CD4-positive, alpha-beta T cell treated with Interleukin-6 at 100 ng/mL for 8 hours (primary cell): Measurements from ENCODE around the gene ELAVL1.
A peak's percentile ranks its signal among the peaks of the same experiment; 100 is the strongest.

ENCODE experiments used
- DNase-seq: peaks from one replicate; pipeline ENCODE4 v3.0.0-alpha.2; 2020; ENCODE audit warnings: mixed read lengths, low spot score

Gene ELAVL1

DNA sequence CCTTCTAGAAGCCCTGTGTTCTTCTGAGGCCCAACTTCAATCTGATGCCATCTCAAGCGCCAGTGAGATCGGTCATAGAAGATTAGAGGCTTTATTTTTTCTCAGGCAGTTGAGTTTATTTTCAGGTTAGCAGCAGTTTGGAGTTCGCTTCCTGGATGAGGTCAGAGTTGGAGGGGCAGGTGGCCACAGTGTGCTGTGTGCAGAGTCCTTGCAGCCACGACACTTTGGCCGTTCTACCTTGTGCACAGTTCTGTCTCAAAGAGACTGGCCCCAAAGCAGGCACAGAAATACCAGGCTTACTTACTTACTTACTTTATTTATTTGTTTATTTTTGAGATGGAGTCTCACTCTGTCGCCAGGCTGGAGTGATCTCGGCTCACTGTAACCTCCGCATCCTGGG, 15.9 kb upstream of the ELAVL1 start:
- DNase-seq = no peak

DNA sequence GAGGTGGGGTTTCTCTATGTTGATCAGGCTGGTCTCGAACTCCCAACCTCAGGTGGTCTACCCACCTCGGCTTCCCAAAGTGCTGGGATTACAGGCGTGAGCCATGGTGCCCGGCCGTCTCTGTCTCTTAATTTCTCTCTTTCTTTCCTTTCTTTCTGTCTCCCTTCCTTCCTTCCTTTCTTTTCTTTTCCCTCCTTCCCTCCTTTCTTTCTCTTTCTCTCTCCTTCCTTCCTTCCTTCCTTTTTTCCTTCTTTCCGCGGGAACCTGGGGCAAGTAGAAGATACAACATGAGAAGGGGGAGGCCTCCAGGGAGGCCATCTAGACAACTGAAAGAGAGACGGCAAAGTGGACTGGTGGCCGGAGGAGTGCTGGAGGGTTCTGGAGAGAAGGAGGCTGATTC, 15.2 kb upstream of the ELAVL1 start:
- DNase-seq = no peak

DNA sequence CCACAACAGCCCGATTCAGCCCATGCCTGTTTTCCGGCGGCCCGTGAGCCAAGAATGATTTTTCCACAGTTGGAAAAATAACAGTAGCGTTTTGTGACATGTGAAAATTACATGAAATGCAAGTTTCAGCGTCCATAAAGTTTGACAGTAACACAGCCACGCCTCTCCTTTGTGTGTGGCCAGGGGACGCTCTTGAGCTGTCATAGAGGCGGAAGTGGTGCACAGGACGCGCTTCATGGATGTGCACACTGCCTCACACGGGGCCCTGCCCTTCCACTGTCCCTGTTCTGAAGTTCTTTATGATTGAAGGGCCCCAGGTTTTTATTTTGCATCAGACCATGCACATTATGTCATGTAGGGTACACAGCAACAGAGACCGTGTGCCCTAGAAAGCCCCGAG, 12.4 kb upstream of the ELAVL1 start:
- peak; percentile 29 for DNase-seq

DNA sequence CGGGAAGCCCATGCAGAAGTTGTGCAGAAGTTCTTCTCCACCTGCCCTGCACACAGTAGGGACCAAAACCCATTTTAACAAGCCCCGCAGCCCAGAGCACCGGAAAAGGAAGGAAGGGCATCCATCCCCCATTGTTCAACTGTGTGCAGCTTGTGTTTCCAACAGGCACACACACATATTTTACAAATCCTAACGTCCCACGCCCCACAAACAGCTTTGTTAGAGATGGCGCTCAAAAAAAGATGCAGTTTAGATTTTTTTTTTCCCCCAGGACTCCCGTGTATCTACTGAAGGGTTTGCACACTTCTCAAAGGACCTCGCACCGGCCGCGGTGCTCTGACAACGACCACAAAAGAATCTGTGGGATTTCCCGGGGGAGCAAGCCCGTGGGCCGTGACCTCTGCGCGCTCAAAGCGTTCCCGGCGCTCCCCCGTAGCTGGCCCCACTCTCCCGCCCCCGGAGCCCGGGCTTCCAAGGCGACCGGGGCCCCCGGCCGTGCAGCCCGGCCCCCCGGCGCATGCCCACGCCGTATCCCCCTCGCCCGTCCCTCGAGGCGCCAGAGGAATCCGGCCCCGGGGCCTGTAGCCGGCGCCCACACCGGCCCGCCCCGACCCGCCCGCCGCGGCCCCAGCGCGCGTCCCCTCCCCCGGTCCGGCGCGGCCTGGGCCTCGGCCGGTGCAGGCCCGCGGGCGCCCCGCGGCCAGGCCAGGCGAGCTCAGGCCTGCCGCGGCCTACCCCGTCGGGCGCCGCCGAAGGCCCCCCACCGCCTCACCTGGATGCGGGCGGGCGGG, 523 bp downstream of the ELAVL1 start:
- no peak for DNase-seq

GRCh38 chr19:8004001-8004400, 1.4 kb downstream of the ELAVL1 start:
- DNase-seq = no peak

DNA sequence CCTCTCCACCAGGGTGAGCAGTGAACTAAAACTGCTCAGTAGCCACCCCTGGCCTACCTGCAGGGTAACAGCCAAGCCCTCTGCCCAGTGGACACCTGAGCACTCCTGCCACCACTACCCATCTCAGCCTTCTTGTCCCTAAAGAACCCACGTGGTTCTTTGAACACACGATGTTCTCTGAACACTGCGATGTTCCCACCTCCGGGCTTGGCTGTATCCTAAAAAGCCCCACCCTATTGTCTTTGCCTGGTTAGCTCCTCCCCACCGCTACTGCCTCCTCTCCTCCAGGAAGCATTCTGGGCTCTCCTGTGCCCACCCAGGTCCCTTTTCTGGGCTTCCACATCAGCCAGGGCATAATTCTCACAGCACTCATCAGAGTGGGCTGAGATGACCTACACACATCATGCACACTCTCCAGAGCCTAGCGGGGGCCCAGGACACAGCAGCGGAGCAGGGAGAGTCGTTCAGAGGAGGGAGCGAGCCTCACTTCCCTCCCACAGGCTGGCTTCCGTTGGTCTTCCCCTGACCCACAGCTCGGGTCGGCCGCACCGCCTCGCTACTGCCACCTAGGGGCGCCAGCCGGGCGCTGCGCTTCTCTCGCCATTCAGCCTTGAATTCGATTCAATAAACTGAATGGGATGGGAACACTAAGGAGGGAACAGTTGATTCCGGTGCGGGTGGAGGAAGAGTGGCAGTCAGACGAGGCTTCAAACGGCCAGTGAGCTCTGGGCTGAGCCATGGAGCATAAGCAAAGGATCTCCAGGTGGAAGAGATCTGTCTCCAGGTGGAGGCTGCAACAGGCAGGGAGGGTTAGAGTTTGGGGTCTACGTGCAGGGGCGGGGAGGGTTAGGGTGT, 3.2 kb downstream of the ELAVL1 start:
- DNase-seq = peak; percentile 62

- DNase-seq = no peak
These were observed 3.8 kb downstream of the ELAVL1 start for GRCh38 chr19:8001651-8001994.

DNA sequence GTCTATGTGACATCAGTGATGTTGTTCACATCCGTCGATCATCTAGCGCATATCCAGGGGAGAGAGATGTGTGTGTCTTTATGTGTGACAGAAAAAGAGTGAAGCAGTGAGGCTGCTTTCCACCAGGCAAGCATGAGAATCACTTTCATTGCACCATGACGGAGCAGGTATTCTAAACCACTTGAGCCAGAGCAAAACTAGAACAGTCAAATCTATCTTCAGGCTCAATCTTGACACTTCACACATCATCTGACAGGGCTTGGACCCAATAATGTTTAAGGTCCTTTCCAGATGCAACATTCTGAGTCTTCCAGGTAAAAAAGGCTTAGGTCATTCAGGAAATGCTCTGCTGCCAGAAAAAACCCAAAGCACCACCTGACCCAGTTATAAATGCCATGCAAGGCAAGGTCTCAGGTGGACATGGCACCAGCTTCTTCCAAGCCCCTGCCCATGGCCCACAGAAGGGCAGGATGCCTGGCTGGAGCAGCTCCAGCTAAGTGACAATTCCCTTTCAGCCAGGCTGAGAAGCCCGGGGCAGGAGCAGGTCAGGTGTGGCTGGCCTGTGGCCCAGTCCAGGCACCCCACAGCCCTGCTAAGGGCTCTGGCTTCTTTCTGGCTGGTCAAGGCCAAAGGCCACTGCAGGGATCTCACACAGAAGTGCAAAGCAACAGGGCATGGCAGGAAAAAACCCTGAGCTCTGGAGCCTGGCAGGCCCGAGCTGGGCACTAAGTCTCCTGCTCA, 5.0 kb downstream of the ELAVL1 start:
- no peak for DNase-seq

DNA sequence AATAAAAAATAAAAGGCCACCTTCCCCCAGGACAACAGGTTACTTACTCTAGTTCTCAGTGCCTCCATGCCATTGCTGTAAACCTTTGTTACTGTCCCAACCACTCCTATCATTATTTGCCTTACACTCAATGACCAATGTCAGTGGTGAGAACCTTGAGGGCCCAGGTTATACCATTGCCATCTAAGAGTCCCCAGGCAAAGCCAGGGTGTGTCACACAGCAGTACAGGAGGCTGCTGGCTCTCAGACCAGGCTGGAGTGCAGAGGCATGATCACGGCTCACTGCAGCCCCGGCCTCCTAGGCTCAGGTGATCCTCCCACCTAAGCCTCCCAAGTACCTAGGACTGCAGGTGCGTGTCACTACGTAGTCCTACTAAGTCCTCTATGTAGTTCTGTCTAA, 6.1 kb downstream of the ELAVL1 start:
- no peak for DNase-seq

- DNase-seq = no peak
These were observed 7.5 kb downstream of the ELAVL1 start for GRCh38 chr19:7997809-7998480.

GRCh38 chr19:7996883-7997282, 8.6 kb downstream of the ELAVL1 start:
- DNase-seq = no peak

DNA sequence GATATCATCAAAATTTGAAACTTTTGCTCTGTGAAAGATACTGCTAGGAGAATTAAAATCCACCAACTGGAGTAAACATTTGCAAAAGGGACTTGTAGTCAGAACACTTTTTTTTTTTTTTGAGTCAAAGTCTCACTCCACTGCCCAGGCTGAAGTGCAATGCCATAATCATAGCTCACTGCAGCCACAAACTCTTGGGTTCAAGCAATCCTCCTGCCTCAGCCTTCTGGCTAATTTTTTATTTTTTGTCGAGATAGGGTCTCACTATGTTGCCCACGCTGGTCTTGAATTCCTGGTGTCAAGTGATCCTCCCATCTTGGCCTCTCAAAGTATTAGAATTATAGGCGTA, 9.7 kb downstream of the ELAVL1 start:
- DNase-seq = no peak

GRCh38 chr19:7994928-7995809, 10.3 kb downstream of the ELAVL1 start:
- no peak for DNase-seq

GRCh38 chr19:7994114-7994513, 11.3 kb downstream of the ELAVL1 start:
- no peak for DNase-seq

- DNase-seq = no peak
These were observed 11.9 kb downstream of the ELAVL1 start for GRCh38 chr19:7993560-7993959.

GRCh38 chr19:7992575-7992974, 12.9 kb downstream of the ELAVL1 start:
- DNase-seq = no peak

DNA sequence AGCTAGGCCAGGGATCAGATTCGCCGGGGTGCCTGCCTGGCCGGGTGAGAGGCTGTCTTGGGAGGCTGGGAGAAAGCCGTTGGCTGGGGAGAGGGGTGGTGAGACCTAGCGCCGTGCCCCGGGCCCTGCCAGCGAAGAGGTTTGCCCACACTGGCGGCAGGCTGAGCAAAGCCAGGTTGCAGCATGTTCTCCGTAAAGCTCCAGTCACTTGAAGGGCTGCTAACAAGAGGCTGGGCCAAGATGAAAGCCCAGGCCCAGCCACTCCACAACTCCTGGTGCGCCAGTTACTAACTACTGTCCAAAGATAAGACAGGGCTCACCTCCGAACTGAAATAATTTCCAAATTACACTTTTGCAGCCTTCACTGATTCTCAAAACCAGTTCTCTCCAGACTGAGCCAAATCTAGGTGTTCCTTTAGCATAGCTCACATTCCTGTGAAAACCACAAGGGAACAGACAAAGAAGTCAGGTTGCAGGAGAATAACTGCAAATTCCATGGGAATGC, 16.3 kb downstream of the ELAVL1 start:
- no peak for DNase-seq

GRCh38 chr19:7988307-7988706, 17.1 kb downstream of the ELAVL1 start:
- no peak for DNase-seq

- no peak for DNase-seq
These were observed 18.2 kb downstream of the ELAVL1 start for GRCh38 chr19:7987114-7987768.

- DNase-seq = no peak
These were observed 18.9 kb downstream of the ELAVL1 start for GRCh38 chr19:7986321-7987113.
